ENCODE measurements around the gene GPR35. TPM values are rescaled to one million over a fixed set of nuclear protein-coding genes. Genes with fewer than 3 reads are reported as not detected.

The GPR35 gene
- total RNA-seq, 1 experiment from 2014 or later = 0.17 TPM

- no peak for DNase-seq (ENCODE audit: low read depth)
Observed at GRCh38 chr2:240623531-240624010, 1.7 kb upstream of the GPR35 start.

GRCh38 chr2:240624011-240624949 lies 1.0 kb upstream of the GPR35 start:
- no peak for DNase-seq (ENCODE audit: low read depth)

GRCh38 chr2:240626531-240627300 lies 1.4 kb downstream of the GPR35 start:
- DNase-seq (ENCODE audit: low read depth) = no peak

GRCh38 chr2:240627736-240628506 lies 2.6 kb downstream of the GPR35 start:
- no peak for DNase-seq (ENCODE audit: low read depth)

GRCh38 chr2:240628507-240628807 lies 3.2 kb downstream of the GPR35 start:
- DNase-seq (ENCODE audit: low read depth) = no peak

- no peak for DNase-seq (ENCODE audit: low read depth)
Observed at GRCh38 chr2:240628808-240629618, 3.7 kb downstream of the GPR35 start.

GRCh38 chr2:240629619-240629967 lies 4.3 kb downstream of the GPR35 start:
- no peak for DNase-seq (ENCODE audit: low read depth)

- no peak for DNase-seq (ENCODE audit: low read depth)
Observed at GRCh38 chr2:240629968-240630770, 4.9 kb downstream of the GPR35 start.

- DNase-seq (ENCODE audit: low read depth) = no peak
Observed at GRCh38 chr2:240630771-240631547, 5.7 kb downstream of the GPR35 start.

GRCh38 chr2:240631548-240632305 lies 6.4 kb downstream of the GPR35 start:
- no peak for DNase-seq (ENCODE audit: low read depth)

GRCh38 chr2:240632306-240632721 lies 7.0 kb downstream of the GPR35 start:
- no peak for DNase-seq (ENCODE audit: low read depth)

- no peak for DNase-seq (ENCODE audit: low read depth)
Observed at GRCh38 chr2:240635121-240635997, 10.1 kb downstream of the GPR35 start.

- no peak for DNase-seq (ENCODE audit: low read depth)
Observed at GRCh38 chr2:240635998-240636547, 10.8 kb downstream of the GPR35 start.

- DNase-seq (ENCODE audit: low read depth) = no peak
Observed at GRCh38 chr2:240636563-240637115, 11.4 kb downstream of the GPR35 start.

- no peak for DNase-seq (ENCODE audit: low read depth)
Observed at GRCh38 chr2:240637116-240637900, 12.0 kb downstream of the GPR35 start.

- no peak for DNase-seq (ENCODE audit: low read depth)
Observed at GRCh38 chr2:240637901-240638345, 12.6 kb downstream of the GPR35 start.
